Activated T-helper 1 cell treated with anti-CD3 and anti-CD28 coated beads, Interleukin-12 subunit alpha, Interleukin-12 subunit beta, Interleukin-2, Interleukin-4 antibody, amounts not matched to agents 30 ng/mL and 10 ng/mL and 1 ng/mL, durations not matched to agents 14 hours and 24 hours and 36 hours (primary cell): ENCODE results near the gene SLFN11. TPM values are rescaled to one million over a fixed set of nuclear protein-coding genes. Genes with fewer than 3 reads are reported as not detected.
"Not testable (repeated sequence)": the region's sequence is repeated elsewhere in the genome, so short reads cannot be mapped to it uniquely, and the experiment has no call there.

Source experiments
- DNase-seq: peaks from one replicate; pipeline ENCODE4 v3.0.0; 2021; ENCODE audit warnings: low spot score
- H3K27ac Mint-ChIP-seq: one replicate; pipeline ENCODE4 v1.8.0; 2021; ENCODE audit warnings: mild to moderate bottlenecking, mixed read lengths
- H3K27me3 Mint-ChIP-seq: one replicate; pipeline ENCODE4 v1.8.0; 2022; ENCODE audit warnings: mild to moderate bottlenecking, moderate library complexity, mixed read lengths; ENCODE audit not compliant: insufficient read depth
- H3K36me3 Mint-ChIP-seq: one replicate; pipeline ENCODE4 v1.8.0; 2021; ENCODE audit warnings: low read depth, mixed read lengths
- H3K4me1 Mint-ChIP-seq: one replicate; pipeline ENCODE4 v1.8.0; 2021; ENCODE audit warnings: low read depth, mixed read lengths
- H3K4me3 Mint-ChIP-seq: one replicate; pipeline ENCODE4 v1.8.0; 2021; ENCODE audit warnings: mild to moderate bottlenecking, moderate library complexity, mixed read lengths
- H3K9me3 Mint-ChIP-seq: one replicate; pipeline ENCODE4 v1.8.0; 2021; ENCODE audit warnings: mixed read lengths
- intact Hi-C: fragments of 100-400 bp; cut with micrococcal nuclease; formaldehyde crosslinking; loops from one replicate; pipeline ENCODE4 v1.15.1; 2024
- total RNA-seq: library from RNA; stranded (reverse); gene quantifications from 2 replicates; pipeline ENCODE4 v1.2.3, GENCODE V29; 2022

The SLFN11 gene, protein sequence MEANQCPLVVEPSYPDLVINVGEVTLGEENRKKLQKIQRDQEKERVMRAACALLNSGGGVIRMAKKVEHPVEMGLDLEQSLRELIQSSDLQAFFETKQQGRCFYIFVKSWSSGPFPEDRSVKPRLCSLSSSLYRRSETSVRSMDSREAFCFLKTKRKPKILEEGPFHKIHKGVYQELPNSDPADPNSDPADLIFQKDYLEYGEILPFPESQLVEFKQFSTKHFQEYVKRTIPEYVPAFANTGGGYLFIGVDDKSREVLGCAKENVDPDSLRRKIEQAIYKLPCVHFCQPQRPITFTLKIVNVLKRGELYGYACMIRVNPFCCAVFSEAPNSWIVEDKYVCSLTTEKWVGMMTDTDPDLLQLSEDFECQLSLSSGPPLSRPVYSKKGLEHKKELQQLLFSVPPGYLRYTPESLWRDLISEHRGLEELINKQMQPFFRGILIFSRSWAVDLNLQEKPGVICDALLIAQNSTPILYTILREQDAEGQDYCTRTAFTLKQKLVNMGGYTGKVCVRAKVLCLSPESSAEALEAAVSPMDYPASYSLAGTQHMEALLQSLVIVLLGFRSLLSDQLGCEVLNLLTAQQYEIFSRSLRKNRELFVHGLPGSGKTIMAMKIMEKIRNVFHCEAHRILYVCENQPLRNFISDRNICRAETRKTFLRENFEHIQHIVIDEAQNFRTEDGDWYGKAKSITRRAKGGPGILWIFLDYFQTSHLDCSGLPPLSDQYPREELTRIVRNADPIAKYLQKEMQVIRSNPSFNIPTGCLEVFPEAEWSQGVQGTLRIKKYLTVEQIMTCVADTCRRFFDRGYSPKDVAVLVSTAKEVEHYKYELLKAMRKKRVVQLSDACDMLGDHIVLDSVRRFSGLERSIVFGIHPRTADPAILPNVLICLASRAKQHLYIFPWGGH
- 70.8 and 76.0 TPM in 2 replicates for total RNA-seq

DNA sequence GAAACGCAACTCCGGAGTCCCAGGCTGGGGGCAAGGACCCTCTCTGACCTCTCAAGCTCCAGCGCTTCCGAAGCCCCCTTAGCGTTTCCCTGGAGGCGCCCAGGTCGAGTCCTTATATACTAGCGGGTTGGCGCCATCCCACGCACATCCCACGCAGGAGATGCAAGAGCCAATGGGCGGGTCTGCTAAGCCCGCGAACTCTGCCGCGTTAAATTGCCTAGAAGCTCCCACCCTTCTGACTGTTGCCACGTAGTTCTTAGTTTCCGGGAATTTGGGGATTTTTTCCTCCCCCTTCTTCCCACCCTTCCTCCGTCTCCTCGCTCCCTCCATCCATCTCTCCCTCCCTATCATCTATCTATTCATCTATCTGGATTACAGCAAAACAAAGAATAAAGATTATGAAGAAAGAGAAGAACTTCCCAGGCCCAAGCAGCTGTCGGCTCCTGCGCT lies at the start of gene SLFN11:
Gene SLFN11, minus strand, starts transcription at position 88 of the 450 bp plus-strand sequence. CDS start 9,814 bp downstream, outside the sequence.
- no peaks in the 10 kb centered on the region for H3K27me3 Mint-ChIP-seq
- peaks cover 37% of the 10 kb centered on the region for H3K36me3 Mint-ChIP-seq
- H3K9me3 Mint-ChIP-seq = peaks cover 27% of the 10 kb centered on the region
- H3K27ac Mint-ChIP-seq = peak within 1 kb of the TSS; percentile 95
- H3K4me1 Mint-ChIP-seq = peaks cover 66% of the 10 kb centered on the region
- H3K4me3 Mint-ChIP-seq = peak within 1 kb of the TSS; percentile 93
- intact Hi-C loops = loop anchor here (1.0 to 10.0 kb wide), 9 partner anchors 27 to 389 kb away; partner anchors contain the start of genes LIG3 and SLFN12L
- peak; percentile 79 for DNase-seq

DNA sequence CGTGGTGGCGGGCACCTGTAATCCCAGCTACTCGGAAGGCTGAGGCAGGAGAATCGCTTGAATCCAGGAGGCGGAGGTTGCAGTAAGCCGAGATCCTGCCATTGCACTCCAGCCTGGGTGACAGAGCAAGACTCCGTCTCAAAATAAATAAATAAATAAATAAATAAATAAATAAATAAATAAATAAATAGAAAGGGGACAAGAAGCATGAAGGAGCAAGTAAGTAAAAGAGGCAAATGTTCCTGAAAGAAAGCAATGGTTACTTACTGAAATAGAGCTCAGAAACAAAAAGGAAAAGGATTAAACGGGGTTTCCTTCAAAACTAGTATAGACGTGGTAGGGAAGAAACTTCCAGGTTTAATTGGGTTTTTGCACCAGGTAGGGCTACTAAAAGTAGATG lies 47.6 kb upstream of the SLFN11 start:
- H3K27ac Mint-ChIP-seq, H3K4me3 Mint-ChIP-seq, intact Hi-C loops, H3K27me3 Mint-ChIP-seq, H3K9me3 Mint-ChIP-seq, DNase-seq, H3K4me1 Mint-ChIP-seq: not testable (repeated sequence)
- H3K36me3 Mint-ChIP-seq = peaks cover 37% of the 10 kb centered on the region

DNA sequence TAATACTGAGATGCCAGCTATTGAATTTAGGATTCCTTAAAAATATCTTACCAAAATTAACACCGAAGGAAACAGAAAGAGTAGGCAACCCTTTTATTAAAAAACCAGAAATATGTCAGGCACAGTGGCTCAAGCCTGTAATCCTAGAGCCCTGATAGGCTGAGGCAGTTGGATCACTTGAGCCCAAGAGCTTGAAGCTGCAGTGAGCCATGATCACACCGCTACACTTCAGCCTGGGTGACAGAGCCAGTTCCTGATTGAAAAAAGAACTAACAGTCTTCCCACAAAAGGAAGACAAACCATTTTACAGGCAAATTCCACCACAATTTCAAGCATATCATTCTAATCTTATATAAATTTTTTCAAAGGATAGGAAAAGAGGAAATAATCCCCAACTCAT lies 43.2 kb upstream of the SLFN11 start:
- H3K27me3 Mint-ChIP-seq = no peaks in the 10 kb centered on the region
- H3K36me3 Mint-ChIP-seq = peaks cover 52% of the 10 kb centered on the region
- H3K4me3 Mint-ChIP-seq = no peak overlapping the region
- no peak for DNase-seq
- H3K4me1 Mint-ChIP-seq = no peaks in the 10 kb centered on the region
- peaks cover 25% of the 10 kb centered on the region for H3K9me3 Mint-ChIP-seq
- intact Hi-C loops = no loop called here
- H3K27ac Mint-ChIP-seq = no peak overlapping the region

DNA sequence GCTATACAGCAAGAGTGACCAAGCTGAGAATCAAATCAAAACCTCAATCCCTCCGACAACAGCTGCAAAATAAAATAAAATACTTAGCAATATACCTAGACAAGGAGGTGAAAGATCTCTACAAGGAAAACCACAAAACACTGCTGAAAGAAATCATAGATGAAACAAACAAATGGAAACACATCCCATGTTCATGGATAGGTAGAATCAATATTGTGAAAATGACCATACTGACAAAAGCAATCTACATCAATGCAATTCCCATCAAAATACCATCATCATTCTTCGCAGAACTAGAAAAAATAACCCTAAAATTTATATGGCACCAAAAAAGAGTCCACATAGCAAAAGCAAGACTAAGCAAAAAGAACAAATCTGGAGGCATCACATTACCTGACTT lies 41.3 kb upstream of the SLFN11 start:
- H3K4me3 Mint-ChIP-seq, H3K4me1 Mint-ChIP-seq, H3K27ac Mint-ChIP-seq, H3K27me3 Mint-ChIP-seq, intact Hi-C loops, DNase-seq: not testable (repeated sequence)
- Mint-ChIP-seq H3K9me3 (peaks cover 25% of the 10 kb centered on the region), H3K36me3 (peaks cover 63% of the 10 kb centered on the region)

DNA sequence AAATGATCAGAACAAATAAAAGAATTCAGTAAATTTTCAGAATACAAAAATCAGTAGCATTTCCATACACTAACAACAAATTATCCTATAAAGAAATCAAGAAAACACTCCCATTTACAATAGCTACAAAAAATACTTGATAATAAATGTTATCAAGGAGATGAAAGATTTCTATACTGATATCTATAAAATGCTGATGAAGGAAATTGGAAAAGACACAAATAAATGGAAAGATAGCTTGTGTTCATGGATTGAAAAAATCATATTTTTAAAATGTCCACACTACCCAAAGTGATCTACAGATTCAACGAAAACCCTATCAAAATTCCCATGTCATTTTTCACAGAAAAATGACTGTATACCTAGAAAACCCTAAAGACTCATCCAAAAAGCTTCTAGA lies 40.8 kb upstream of the SLFN11 start:
- no peak overlapping the region for H3K4me3 Mint-ChIP-seq
- H3K27me3 Mint-ChIP-seq = no peaks in the 10 kb centered on the region
- H3K36me3 Mint-ChIP-seq = peaks cover 63% of the 10 kb centered on the region
- no peaks in the 10 kb centered on the region for H3K4me1 Mint-ChIP-seq
- DNase-seq = no peak
- intact Hi-C loops = no loop called here
- no peak overlapping the region for H3K27ac Mint-ChIP-seq
- H3K9me3 Mint-ChIP-seq = peaks cover 25% of the 10 kb centered on the region

DNA sequence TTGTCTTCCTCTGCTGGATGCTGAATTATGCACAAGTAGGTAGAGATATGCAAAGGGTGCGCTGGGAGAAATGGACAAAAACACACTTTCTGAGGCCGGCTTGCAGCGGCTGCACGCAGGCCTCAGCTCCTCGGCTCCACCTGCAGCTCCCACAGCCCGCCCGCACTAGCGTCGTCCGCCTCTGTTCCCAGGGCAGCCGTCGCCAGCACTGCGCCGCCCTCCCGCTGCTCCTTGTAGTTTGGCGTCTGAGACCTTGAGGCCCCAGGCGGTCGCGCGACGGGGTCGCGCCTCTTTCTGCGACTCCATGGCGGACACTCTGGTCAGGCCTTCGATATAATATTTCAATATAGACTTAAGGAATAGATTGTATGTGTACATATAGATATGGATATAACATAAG lies 34.1 kb upstream of the SLFN11 start:
- no peak for DNase-seq
- Mint-ChIP-seq H3K36me3 (peaks cover 44% of the 10 kb centered on the region), H3K4me1 (no peaks in the 10 kb centered on the region), H3K27ac (no peak overlapping the region), H3K27me3 (no peaks in the 10 kb centered on the region), H3K4me3 (no peak overlapping the region), H3K9me3 (no peaks in the 10 kb centered on the region)
- intact Hi-C loops = no loop called here

DNA sequence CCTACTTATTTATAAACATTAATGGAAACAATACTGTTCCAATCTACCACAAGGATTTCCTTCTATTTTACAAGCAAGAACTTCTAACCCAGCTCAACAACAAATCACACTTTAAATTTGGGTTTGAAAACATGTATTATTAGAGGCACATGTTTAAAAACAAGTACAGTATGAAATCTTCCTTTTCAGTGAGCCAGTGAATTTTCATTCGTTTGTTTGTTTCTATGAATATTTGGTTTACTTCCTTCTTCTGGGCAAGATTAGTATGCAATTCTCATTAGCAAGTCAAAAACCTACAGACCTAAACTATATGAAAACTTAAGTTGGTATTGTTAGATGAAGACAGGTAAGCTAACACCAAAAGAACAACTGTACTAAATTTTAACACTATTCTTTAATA lies 33.1 kb upstream of the SLFN11 start:
- H3K27ac Mint-ChIP-seq = no peak overlapping the region

DNA sequence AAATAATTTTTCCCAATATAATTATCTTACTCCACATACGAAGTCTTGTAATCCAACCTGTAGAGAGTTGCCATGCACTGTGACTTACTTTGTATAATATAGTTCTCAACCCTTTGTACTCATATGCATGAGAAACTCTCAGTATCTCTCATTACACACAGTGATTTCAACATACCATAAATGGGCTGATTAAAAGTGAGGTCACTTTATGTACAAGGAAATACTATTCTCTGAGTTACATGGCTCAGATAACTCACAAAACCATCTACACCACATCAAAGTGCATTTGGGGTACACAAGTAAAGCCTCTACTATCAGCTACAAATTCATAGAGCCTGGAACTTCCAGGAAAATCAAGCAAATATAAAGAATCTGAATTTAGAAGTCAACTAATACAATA lies 30.9 kb upstream of the SLFN11 start:
- no peak for DNase-seq
- Mint-ChIP-seq H3K4me3 (no peak overlapping the region), H3K4me1 (no peaks in the 10 kb centered on the region), H3K9me3 (peaks cover 3% of the 10 kb centered on the region), H3K27me3 (no peaks in the 10 kb centered on the region), H3K27ac (no peak overlapping the region), H3K36me3 (peaks cover 18% of the 10 kb centered on the region)
- intact Hi-C loops = no loop called here

More for the DNA sequence above, 33.1 kb upstream of the SLFN11 start:
- Mint-ChIP-seq H3K4me3 (no peak overlapping the region), H3K4me1 (no peaks in the 10 kb centered on the region), H3K27me3 (no peaks in the 10 kb centered on the region), H3K36me3 (peaks cover 38% of the 10 kb centered on the region), H3K9me3 (no peaks in the 10 kb centered on the region)
- intact Hi-C loops = no loop called here
- DNase-seq = no peak

DNA sequence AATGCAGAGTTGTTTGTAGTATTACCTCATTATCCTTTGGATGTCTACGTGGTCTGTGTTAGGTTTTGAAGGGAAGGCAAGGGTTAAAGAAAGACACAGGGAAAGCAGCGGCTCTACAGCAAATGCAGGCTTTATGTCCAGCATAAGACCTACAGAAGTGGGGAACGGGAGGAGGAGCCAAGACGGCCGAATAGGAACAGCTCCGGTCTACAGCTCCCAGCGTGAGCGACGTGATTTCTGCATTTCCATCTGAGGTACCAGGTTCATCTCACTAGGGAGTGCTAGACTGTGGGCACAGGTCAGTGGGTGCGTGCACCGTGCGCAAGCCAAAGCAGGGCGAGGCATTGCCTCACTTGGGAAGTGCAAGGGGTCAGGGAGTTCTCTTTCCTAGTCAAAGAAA lies 20.4 kb upstream of the SLFN11 start:
- H3K4me1 Mint-ChIP-seq, intact Hi-C loops, DNase-seq, H3K27ac Mint-ChIP-seq, H3K36me3 Mint-ChIP-seq, H3K9me3 Mint-ChIP-seq, H3K27me3 Mint-ChIP-seq, H3K4me3 Mint-ChIP-seq: not testable (repeated sequence)

DNA sequence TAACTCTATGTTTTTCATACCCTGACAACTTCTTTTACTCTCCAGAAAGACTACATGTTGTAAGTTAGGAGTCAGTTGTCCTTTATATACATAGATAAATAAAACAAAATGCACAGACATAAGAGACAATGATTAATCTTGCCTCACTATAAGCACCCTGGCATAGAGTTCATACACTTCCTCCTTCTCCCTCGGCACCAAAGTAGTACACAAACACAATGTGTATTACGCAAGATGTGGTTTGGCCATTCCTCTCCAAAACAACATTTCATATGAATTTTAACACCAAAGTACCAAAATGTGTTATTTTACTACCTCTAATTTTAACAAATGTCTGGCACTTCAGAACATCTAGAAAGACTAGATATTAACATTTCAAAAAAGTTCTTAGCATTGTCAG lies 17.2 kb upstream of the SLFN11 start:
- H3K27me3 Mint-ChIP-seq = peaks cover 9% of the 10 kb centered on the region

DNA sequence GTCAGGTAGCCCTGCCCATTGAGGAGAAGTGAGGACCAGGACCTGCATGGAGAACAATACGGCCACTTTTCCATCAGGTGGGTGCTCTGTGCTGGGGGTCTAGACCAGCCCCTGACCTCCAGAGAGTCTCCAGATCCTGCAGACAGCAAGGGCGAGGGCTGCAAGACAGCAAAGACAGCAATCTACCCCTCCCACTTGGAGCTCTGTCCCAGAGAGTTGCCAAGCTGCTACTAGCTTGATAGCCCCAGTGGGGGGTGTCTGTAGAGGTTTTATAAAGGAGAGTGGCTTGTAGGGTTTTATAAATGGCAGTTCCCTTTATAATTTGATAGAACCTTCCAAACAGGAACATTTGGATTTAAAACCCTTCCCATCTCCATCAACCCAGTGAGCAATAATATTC lies 16.7 kb upstream of the SLFN11 start:
- H3K4me3 Mint-ChIP-seq = no peak overlapping the region
- intact Hi-C loops = no loop called here
- H3K4me1 Mint-ChIP-seq = peaks cover 4% of the 10 kb centered on the region
- no peak for DNase-seq
- peaks cover 12% of the 10 kb centered on the region for H3K36me3 Mint-ChIP-seq
- peaks cover 16% of the 10 kb centered on the region for H3K9me3 Mint-ChIP-seq
- H3K27me3 Mint-ChIP-seq = peaks cover 9% of the 10 kb centered on the region
- no peak overlapping the region for H3K27ac Mint-ChIP-seq

More for the DNA sequence above, 17.2 kb upstream of the SLFN11 start:
- H3K9me3 Mint-ChIP-seq = peaks cover 16% of the 10 kb centered on the region
- peaks cover 4% of the 10 kb centered on the region for H3K4me1 Mint-ChIP-seq
- intact Hi-C loops = no loop called here
- DNase-seq = no peak
- H3K36me3 Mint-ChIP-seq = peaks cover 10% of the 10 kb centered on the region
- no peak overlapping the region for H3K27ac Mint-ChIP-seq
- H3K4me3 Mint-ChIP-seq = no peak overlapping the region

DNA sequence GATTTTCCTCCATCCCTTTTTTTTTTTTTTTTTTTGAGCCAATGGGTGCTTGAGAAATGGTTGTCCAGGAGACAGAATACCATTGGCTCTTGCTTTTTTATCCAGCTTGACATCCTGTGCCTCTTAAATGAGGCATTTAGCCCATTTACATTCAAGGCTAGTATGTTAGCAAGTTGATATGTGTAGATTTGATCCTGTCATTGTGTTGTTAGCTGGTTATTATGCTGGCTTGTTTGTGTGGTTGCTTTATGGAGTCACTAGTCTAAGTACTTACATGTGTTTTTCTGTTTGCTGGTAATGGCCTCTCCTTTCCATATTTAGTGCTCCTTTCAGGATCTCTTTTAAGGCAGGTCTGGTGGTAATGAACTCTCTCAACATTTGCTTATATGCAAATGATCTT lies 14.1 kb upstream of the SLFN11 start:
- H3K27ac Mint-ChIP-seq = no peak overlapping the region

DNA sequence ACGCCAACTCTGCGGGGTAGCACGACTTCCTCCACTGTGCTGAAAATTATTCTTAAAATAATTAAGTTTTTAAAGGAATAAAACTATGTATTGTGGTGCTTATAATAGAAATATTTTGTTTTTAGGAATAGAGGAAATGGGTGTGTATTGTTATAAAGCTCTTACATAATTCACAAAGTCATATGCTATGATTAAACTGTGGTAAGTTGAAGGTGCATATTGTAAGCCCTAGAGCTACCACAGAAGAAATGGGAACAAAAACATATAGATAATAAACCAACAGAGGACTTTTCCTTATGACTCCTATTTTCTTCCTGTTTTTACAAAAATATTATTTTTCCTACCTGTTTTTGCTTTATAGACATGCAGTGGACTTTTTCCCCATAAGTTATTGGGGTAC lies 4.3 kb upstream of the SLFN11 start:
- H3K27me3 Mint-ChIP-seq = peaks cover 4% of the 10 kb centered on the region
- intact Hi-C loops = loop anchor here (10.0 kb wide), 1 partner anchor 393 kb away; the partner anchor contains the start of gene LIG3
- peaks cover 1% of the 10 kb centered on the region for H3K36me3 Mint-ChIP-seq
- H3K9me3 Mint-ChIP-seq = peaks cover 10% of the 10 kb centered on the region
- no peak for DNase-seq
- no peak overlapping the region for H3K27ac Mint-ChIP-seq
- H3K4me1 Mint-ChIP-seq = peaks cover 29% of the 10 kb centered on the region
- no peak overlapping the region for H3K4me3 Mint-ChIP-seq

More for the DNA sequence above, 14.1 kb upstream of the SLFN11 start:
- H3K9me3 Mint-ChIP-seq = peaks cover 33% of the 10 kb centered on the region
- no peak for DNase-seq
- H3K4me3 Mint-ChIP-seq = no peak overlapping the region
- peaks cover 11% of the 10 kb centered on the region for H3K36me3 Mint-ChIP-seq
- H3K4me1 Mint-ChIP-seq = peaks cover 4% of the 10 kb centered on the region
- intact Hi-C loops = no loop called here
- H3K27me3 Mint-ChIP-seq = peaks cover 4% of the 10 kb centered on the region
